Karpas-422 (cell line): ENCODE results near the gene PDZK1IP1. TPM values are rescaled to one million over a fixed set of nuclear protein-coding genes. Genes with fewer than 3 reads are reported as not detected.

ENCODE experiments used
- DNase-seq: peaks from one replicate; pipeline ENCODE4 v3.0.0-alpha.2; 2015
- H2AFZ ChIP-seq: fragments of 200-600 bp; sonication (generic); 2 replicates; pipeline ENCODE4 v1.6.1; 2014; ENCODE audit warnings: antibody characterized with exemption, low read length, mixed read lengths
- H3K27ac ChIP-seq: fragments of 200-600 bp; sonication (generic); 2 replicates; pipeline ENCODE4 v1.5.1; 2014; ENCODE audit warnings: mild to moderate bottlenecking, low read length, moderate library complexity
- H3K27me3 ChIP-seq: fragments of 200-600 bp; sonication (generic); 2 replicates; pipeline ENCODE4 v1.6.1; 2014; ENCODE audit warnings: low read length, mixed read lengths
- H3K36me3 ChIP-seq: fragments of 200-600 bp; sonication (generic); 2 replicates; pipeline ENCODE4 v1.6.1; 2014; ENCODE audit warnings: low read length, mixed read lengths; ENCODE audit not compliant: insufficient read depth
- H3K4me1 ChIP-seq: fragments of 200-600 bp; sonication (generic); 2 replicates; pipeline ENCODE4 v1.6.1; 2014; ENCODE audit warnings: mild to moderate bottlenecking, low read length, mixed read lengths
- H3K4me2 ChIP-seq: fragments of 200-600 bp; sonication (generic); 2 replicates; pipeline ENCODE4 v1.6.1; 2014; ENCODE audit warnings: low read length, low read depth, mild to moderate bottlenecking; ENCODE audit not compliant: poor library complexity, severe bottlenecking
- H3K4me3 ChIP-seq: fragments of 200-600 bp; sonication (generic); 2 replicates; pipeline ENCODE4 v1.5.1; 2014; ENCODE audit warnings: mild to moderate bottlenecking, antibody characterized with exemption, low read length, mixed read lengths
- H3K79me2 ChIP-seq: fragments of 200-600 bp; sonication (generic); 2 replicates; pipeline ENCODE4 v1.6.1; 2014; ENCODE audit warnings: mild to moderate bottlenecking, low read length, mixed read lengths
- H3K9ac ChIP-seq: fragments of 200-600 bp; sonication (generic); 2 replicates; pipeline ENCODE4 v1.6.0; 2014; ENCODE audit warnings: low read length
- H3K9me2 ChIP-seq: fragments of 200-600 bp; sonication (generic), shearing (Covaris generic); replicated peaks from 2 replicates; pipeline ENCODE4 v1.6.0; 2014; ENCODE audit warnings: mild to moderate bottlenecking, low read length, moderate library complexity; ENCODE audit not compliant: insufficient read depth
- H3K9me3 ChIP-seq: fragments of 300-700, 200-600 bp; sonication (generic); 2 replicates; pipeline ENCODE4 v1.6.1; 2014; ENCODE audit warnings: low read length, mixed read lengths
- H4K20me1 ChIP-seq: fragments of 200-600 bp; sonication (generic); 2 replicates; pipeline ENCODE4 v1.6.1; 2014; ENCODE audit warnings: mild to moderate bottlenecking, antibody characterized with exemption, low read length, low read depth; ENCODE audit not compliant: insufficient read depth
- total RNA-seq: library from RNA; depleted of rRNA; stranded (reverse); fragments of >200 nt; shearing (Covaris generic); gene quantifications from 2 replicates; pipeline ENCODE4 v1.2.3, GENCODE V29; 2014; ENCODE audit warnings: low replicate concordance

Gene PDZK1IP1
- total RNA-seq, 1 experiment from 2014 or later = not detected

- no peaks in the 10 kb centered on the region for H4K20me1 ChIP-seq
- H2AFZ ChIP-seq = no peak overlapping the region
These were observed 41.0 kb upstream of the PDZK1IP1 start for GRCh38 chr1:47230692-47231300.

GRCh38 chr1:47229886-47230691 is 40.3 kb upstream of the PDZK1IP1 start:
- Histone ChIP-seq H3K27me3 (no peaks in the 10 kb centered on the region), H3K4me2 (no peak overlapping the region), H4K20me1 (no peaks in the 10 kb centered on the region), H3K9me2 (no peaks in the 10 kb centered on the region), H3K9me3 (no peaks in the 10 kb centered on the region), H3K36me3 (no peaks in the 10 kb centered on the region), H3K27ac (no peak overlapping the region), H3K4me3 (no peak overlapping the region), H3K4me1 (no peaks in the 10 kb centered on the region), H3K79me2 (no peaks in the 10 kb centered on the region), H2AFZ (no peak overlapping the region), H3K9ac (no peak overlapping the region)
- DNase-seq = no peak

More at GRCh38 chr1:47230692-47231300, 41.0 kb upstream of the PDZK1IP1 start:
- Histone ChIP-seq H3K9me3 (no peaks in the 10 kb centered on the region), H3K27me3 (no peaks in the 10 kb centered on the region), H3K4me2 (no peak overlapping the region), H3K4me1 (no peaks in the 10 kb centered on the region), H3K36me3 (no peaks in the 10 kb centered on the region), H3K4me3 (no peak overlapping the region), H3K9me2 (no peaks in the 10 kb centered on the region), H3K9ac (no peak overlapping the region), H3K79me2 (no peaks in the 10 kb centered on the region), H3K27ac (no peak overlapping the region)
- DNase-seq = no peak

- Histone ChIP-seq H3K9me3 (no peaks in the 10 kb centered on the region), H3K27me3 (no peaks in the 10 kb centered on the region), H3K4me2 (no peak overlapping the region), H2AFZ (no peak overlapping the region), H3K9ac (no peak overlapping the region), H3K4me3 (no peak overlapping the region), H3K36me3 (no peaks in the 10 kb centered on the region), H3K9me2 (no peaks in the 10 kb centered on the region), H3K79me2 (no peaks in the 10 kb centered on the region), H4K20me1 (no peaks in the 10 kb centered on the region), H3K27ac (no peak overlapping the region), H3K4me1 (no peaks in the 10 kb centered on the region)
- DNase-seq = no peak
These were observed 39.4 kb upstream of the PDZK1IP1 start for GRCh38 chr1:47229031-47229885.

GRCh38 chr1:47228644-47229030 is 38.8 kb upstream of the PDZK1IP1 start:
- Histone ChIP-seq H3K79me2 (no peaks in the 10 kb centered on the region), H3K4me3 (no peak overlapping the region), H4K20me1 (no peaks in the 10 kb centered on the region), H2AFZ (no peak overlapping the region), H3K4me2 (no peak overlapping the region), H3K9ac (no peak overlapping the region), H3K36me3 (no peaks in the 10 kb centered on the region), H3K9me2 (no peaks in the 10 kb centered on the region), H3K4me1 (no peaks in the 10 kb centered on the region), H3K27ac (no peak overlapping the region), H3K27me3 (no peaks in the 10 kb centered on the region), H3K9me3 (no peaks in the 10 kb centered on the region)
- no peak for DNase-seq

- Histone ChIP-seq H3K4me3 (no peak overlapping the region), H3K36me3 (no peaks in the 10 kb centered on the region), H3K9me3 (no peaks in the 10 kb centered on the region), H3K79me2 (no peaks in the 10 kb centered on the region), H3K9me2 (no peaks in the 10 kb centered on the region), H2AFZ (no peak overlapping the region), H4K20me1 (no peaks in the 10 kb centered on the region), H3K4me1 (no peaks in the 10 kb centered on the region), H3K27me3 (no peaks in the 10 kb centered on the region), H3K4me2 (no peak overlapping the region), H3K27ac (no peak overlapping the region), H3K9ac (no peak overlapping the region)
- no peak for DNase-seq
These were observed 37.8 kb upstream of the PDZK1IP1 start for GRCh38 chr1:47227341-47228232.

- no peaks in the 10 kb centered on the region for H3K36me3 ChIP-seq
- DNase-seq = no peak
- no peaks in the 10 kb centered on the region for H3K79me2 ChIP-seq
- H3K4me3 ChIP-seq = no peak overlapping the region
- H3K4me2 ChIP-seq = no peak overlapping the region
- H3K9ac ChIP-seq = no peak overlapping the region
- H3K27ac ChIP-seq = no peak overlapping the region
- H3K27me3 ChIP-seq = no peaks in the 10 kb centered on the region
- no peaks in the 10 kb centered on the region for H3K9me2 ChIP-seq
- H2AFZ ChIP-seq = no peak overlapping the region
- no peaks in the 10 kb centered on the region for H3K9me3 ChIP-seq
- no peaks in the 10 kb centered on the region for H4K20me1 ChIP-seq
- H3K4me1 ChIP-seq = no peaks in the 10 kb centered on the region
These were observed 37.0 kb upstream of the PDZK1IP1 start for GRCh38 chr1:47226839-47227215.

GRCh38 chr1:47226121-47226838 is 36.4 kb upstream of the PDZK1IP1 start:
- H3K9me3 ChIP-seq = no peaks in the 10 kb centered on the region
- H4K20me1 ChIP-seq = no peaks in the 10 kb centered on the region
- H3K27ac ChIP-seq = no peak overlapping the region
- no peak overlapping the region for H3K4me2 ChIP-seq
- no peak overlapping the region for H3K9ac ChIP-seq
- no peaks in the 10 kb centered on the region for H3K4me1 ChIP-seq
- no peak overlapping the region for H2AFZ ChIP-seq
- H3K4me3 ChIP-seq = no peak overlapping the region
- H3K36me3 ChIP-seq = no peaks in the 10 kb centered on the region
- no peaks in the 10 kb centered on the region for H3K27me3 ChIP-seq
- no peaks in the 10 kb centered on the region for H3K79me2 ChIP-seq
- DNase-seq = no peak
- no peaks in the 10 kb centered on the region for H3K9me2 ChIP-seq
